GM19397 (cell line): Measurements from ENCODE around the gene TARDBP.
A peak's percentile ranks its signal among the peaks of the same experiment; 100 is the strongest.
"Not testable (repeated sequence)": the region's sequence is repeated elsewhere in the genome, so short reads cannot be mapped to it uniquely, and the experiment has no call there.

Experiments
- ATAC-seq: cut with Tn5 transposase; IDR thresholded peaks from one replicate; pipeline ENCODE4 v1.9.1; 2021; ENCODE audit warnings: mild to moderate bottlenecking, moderate library complexity; ENCODE audit not compliant: unreplicated experiment

TARDBP gene

DNA sequence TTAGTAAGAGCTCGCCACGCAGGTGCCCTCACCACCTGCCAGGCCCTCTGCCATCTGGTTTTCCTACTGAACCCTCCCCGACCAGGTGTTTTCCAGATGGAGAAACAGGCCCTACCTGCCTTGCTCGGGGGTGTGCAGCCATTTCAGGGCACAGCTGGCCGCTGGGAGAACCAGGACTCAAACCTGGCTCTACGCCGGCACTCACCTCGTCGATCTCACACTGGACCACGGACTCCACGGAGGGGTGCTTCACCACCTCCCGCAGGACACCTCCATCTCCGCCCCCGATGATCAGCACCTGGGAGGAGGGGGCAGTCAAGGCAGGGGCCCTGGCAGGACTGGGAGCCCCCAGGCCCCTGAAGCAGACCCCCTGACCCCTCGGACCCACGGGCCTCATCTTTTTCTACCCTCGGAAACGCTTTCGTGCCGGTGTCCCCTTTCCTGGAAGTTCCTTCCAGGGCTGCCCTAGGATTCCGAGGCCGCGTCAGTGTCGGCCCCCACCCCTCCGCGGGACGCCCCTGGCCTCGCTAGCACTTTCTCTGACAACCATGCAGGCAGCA lies 46.2 kb downstream of the TARDBP start:
- no peak for ATAC-seq

GRCh38 chr1:11059155-11059967 lies 46.9 kb downstream of the TARDBP start:
- no peak for ATAC-seq

- peak; percentile 88 for ATAC-seq
These were observed 47.7 kb downstream of the TARDBP start, which contains the start of gene SRM for GRCh38 chr1:11059968-11060830. TSS of gene SRM (minus strand) at chr1:11060018. CDS start at chr1:11059943, 75 bp downstream.

GRCh38 chr1:11061652-11062365 lies 49.4 kb downstream of the TARDBP start:
- ATAC-seq: no peak

GRCh38 chr1:11062965-11063401 lies 50.5 kb downstream of the TARDBP start:
- no peak for ATAC-seq

DNA sequence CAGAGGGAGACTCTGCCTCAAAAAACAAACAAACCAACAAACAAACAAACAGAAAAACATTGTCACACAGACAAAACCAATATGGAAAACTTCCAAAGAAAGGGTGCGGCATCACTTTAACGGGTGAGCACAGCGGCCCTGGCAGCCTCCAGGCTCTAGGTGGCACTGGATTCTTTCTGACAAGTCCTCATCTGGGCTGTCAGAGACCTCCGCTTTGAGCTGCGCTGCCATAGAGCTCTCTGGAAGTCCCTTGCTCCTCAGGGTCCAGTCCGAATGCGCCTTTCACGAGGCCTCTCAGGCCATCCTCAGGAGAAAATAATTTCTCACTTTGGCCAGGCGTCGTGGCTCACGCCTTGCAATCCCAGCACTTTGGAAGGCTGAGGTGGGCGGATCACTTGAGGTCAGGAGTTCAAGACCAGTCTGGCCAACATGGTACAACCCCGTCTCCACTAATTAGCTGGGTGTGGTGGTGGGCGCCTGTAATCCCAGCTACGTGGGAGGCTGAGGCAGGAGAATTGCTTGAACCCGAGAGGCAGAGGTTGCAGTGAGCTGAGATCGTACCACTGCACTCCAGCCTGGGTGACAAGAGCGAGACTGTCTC lies 51.6 kb downstream of the TARDBP start:
- ATAC-seq: not testable (repeated sequence)

GRCh38 chr1:11064942-11065341 lies 52.5 kb downstream of the TARDBP start:
- no peak for ATAC-seq

GRCh38 chr1:11065796-11066195 lies 53.3 kb downstream of the TARDBP start:
- ATAC-seq: no peak

- no peak for ATAC-seq
These were observed 55.5 kb downstream of the TARDBP start for GRCh38 chr1:11067716-11068599.

GRCh38 chr1:11068600-11069473 lies 56.4 kb downstream of the TARDBP start:
- ATAC-seq: no peak

DNA sequence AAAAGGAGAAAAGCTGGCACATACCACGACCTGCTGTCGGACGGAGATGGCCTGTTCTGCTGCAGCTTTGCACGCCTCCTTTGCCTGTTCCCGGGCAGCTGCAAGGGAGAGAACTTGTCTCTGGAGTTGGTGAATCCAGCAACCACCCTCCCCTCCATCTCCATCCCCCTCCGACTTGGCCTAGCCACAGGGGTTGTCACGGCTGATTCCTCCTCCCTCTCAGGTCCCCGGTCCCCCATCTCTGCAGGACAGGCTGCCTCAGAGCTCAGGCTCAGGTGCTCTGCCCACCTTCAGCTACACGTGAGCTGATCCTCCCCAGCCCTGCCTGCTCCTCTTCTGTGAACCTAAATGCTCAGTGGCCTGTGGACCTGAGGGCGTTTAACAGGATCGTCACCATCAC lies 58.4 kb downstream of the TARDBP start:
- ATAC-seq: no peak

DNA sequence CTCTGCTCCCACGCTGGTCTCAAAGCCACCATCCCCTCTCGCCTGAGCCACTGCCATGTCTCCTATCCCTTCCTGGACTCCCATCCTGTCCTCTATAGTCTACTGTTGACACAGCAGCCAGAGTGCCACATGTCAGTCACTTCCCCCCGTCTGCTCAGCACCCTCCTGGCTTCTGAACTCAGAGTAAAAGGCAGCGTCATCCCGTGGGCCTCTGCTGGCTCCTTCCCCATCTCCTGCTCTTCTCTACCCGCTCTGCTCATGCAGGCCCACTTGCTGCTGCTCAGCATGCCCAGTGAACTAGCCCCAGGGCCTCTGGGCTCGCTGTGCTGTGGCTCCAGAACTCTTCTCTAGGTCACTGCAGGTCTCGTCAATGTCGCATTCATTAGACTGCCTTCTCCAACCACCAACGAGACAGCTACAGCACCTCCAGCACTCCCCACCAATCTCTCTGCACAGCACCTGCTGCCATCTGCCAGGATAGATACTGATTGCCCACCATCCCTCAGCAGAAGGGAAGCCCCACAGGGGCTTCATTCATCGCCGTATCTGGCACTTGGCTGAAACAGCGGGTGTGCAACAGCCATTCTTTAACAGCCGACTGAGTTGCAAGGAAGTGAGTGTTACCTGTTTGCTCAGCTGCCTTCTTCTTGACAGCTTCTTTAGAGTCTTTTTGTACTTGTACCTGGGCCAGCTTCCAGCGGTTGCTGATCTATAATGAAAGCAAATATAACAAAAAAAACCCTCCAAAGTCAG lies 59.2 kb downstream of the TARDBP start:
- no peak for ATAC-seq

GRCh38 chr1:11072216-11072917 lies 59.9 kb downstream of the TARDBP start:
- ATAC-seq: no peak

GRCh38 chr1:11073398-11073797 lies 60.9 kb downstream of the TARDBP start:
- not testable (repeated sequence) for ATAC-seq
